ENCODE measurements around the gene MRAP2. TPM values are rescaled to one million over a fixed set of nuclear protein-coding genes. Genes with fewer than 3 reads are reported as not detected.

Gene MRAP2
- polyA plus RNA-seq, 1 donor (not counting 4 experiments of a cell fraction or from before 2014, with no cell fraction given): 3.0 TPM

GRCh38 chr6:84072442-84072997 is 38.9 kb downstream of the MRAP2 start:
- Histone ChIP-seq H3K9me3 (ENCODE audit: control insufficient read depth, low read depth, low read length) (no peaks in the 10 kb centered on the region), H3K79me2 (ENCODE audit: control insufficient read depth, insufficient read depth, low read length) (no peaks in the 10 kb centered on the region), H3K27me3 (ENCODE audit: control insufficient read depth, extremely low read depth, insufficient read depth, low read length) (no peaks in the 10 kb centered on the region), H3K9me1 (ENCODE audit: control insufficient read depth, extremely low read depth, insufficient read depth, low read length) (no peaks in the 10 kb centered on the region), H4K20me1 (ENCODE audit: control insufficient read depth, extremely low read depth, insufficient read depth, low read length) (no peaks in the 10 kb centered on the region), H2AFZ (ENCODE audit: control insufficient read depth, low read length) (peak overlapping the region; percentile 51), H3K36me3 (ENCODE audit: control insufficient read depth in 2 of 2, extremely low read depth in 1 of 2, insufficient read depth in 2 of 2, low read length in 2 of 2) (no peaks in the 10 kb centered on the region), H3K4me1 (ENCODE audit: control insufficient read depth, extremely low read depth, insufficient read depth, low read length) (no peaks in the 10 kb centered on the region), H3K4me2 (ENCODE audit: control insufficient read depth, extremely low read depth, insufficient read depth, low read depth, low read length) (no peak overlapping the region), H3K4me3 (ENCODE audit: control insufficient read depth in 2 of 3, extremely low read depth in 1 of 3, insufficient read depth in 2 of 3, low read depth in 1 of 3, low read length in 3 of 3) (no peak overlapping the region), H3K9ac (ENCODE audit: control insufficient read depth, extremely low read depth, insufficient read depth, low read length) (no peak overlapping the region), H3K27ac (ENCODE audit: control insufficient read depth, insufficient read depth, low read length) (no peak overlapping the region)
- no peak for TF ChIP-seq CTCF (optimal IDR thresholded peaks at IDR 0.05 in 1 of 3, IDR thresholded peaks at IDR 0.05 in 1 of 3, conservative IDR thresholded peaks at IDR 0.05 in 1 of 3; ENCODE audit: extremely low read depth in 1 of 3, insufficient read depth in 2 of 3, low read length in 3 of 3)
- TF ChIP-seq EZH2 (IDR thresholded peaks at IDR 0.05; ENCODE audit: low read length): no peak
- dilution Hi-C loops (cut with MboI; ENCODE audit: extremely low pct_ligation_motif_present, low sequenced_read_pairs): no loop called here
- no peak for DNase-seq (ENCODE audit: low read depth, low spot score)
- FAIRE-seq: no peak

GRCh38 chr6:84074988-84075781 is 41.6 kb downstream of the MRAP2 start:
- Histone ChIP-seq H3K9me3 (ENCODE audit: control insufficient read depth, low read depth, low read length) (no peaks in the 10 kb centered on the region), H3K9ac (ENCODE audit: control insufficient read depth, extremely low read depth, insufficient read depth, low read length) (no peak overlapping the region), H3K27me3 (ENCODE audit: control insufficient read depth, extremely low read depth, insufficient read depth, low read length) (no peaks in the 10 kb centered on the region), H3K4me1 (ENCODE audit: control insufficient read depth, extremely low read depth, insufficient read depth, low read length) (no peaks in the 10 kb centered on the region), H2AFZ (ENCODE audit: control insufficient read depth, low read length) (peak overlapping the region; percentile 42), H3K9me1 (ENCODE audit: control insufficient read depth, extremely low read depth, insufficient read depth, low read length) (no peaks in the 10 kb centered on the region), H4K20me1 (ENCODE audit: control insufficient read depth, extremely low read depth, insufficient read depth, low read length) (no peaks in the 10 kb centered on the region), H3K27ac (ENCODE audit: control insufficient read depth, insufficient read depth, low read length) (no peak overlapping the region), H3K36me3 (ENCODE audit: control insufficient read depth in 2 of 2, extremely low read depth in 1 of 2, insufficient read depth in 2 of 2, low read length in 2 of 2) (no peaks in the 10 kb centered on the region), H3K4me2 (ENCODE audit: control insufficient read depth, extremely low read depth, insufficient read depth, low read depth, low read length) (no peak overlapping the region), H3K79me2 (ENCODE audit: control insufficient read depth, insufficient read depth, low read length) (no peaks in the 10 kb centered on the region), H3K4me3 (ENCODE audit: control insufficient read depth in 2 of 3, extremely low read depth in 1 of 3, insufficient read depth in 2 of 3, low read depth in 1 of 3, low read length in 3 of 3) (no peak overlapping the region)
- FAIRE-seq (peak; percentile 68), DNase-seq (ENCODE audit: low read depth, low spot score) (no peak)
- dilution Hi-C loops (cut with MboI; ENCODE audit: extremely low pct_ligation_motif_present, low sequenced_read_pairs): no loop called here
- TF ChIP-seq CTCF (optimal IDR thresholded peaks at IDR 0.05 in 1 of 3, IDR thresholded peaks at IDR 0.05 in 1 of 3, conservative IDR thresholded peaks at IDR 0.05 in 1 of 3; ENCODE audit: extremely low read depth in 1 of 3, insufficient read depth in 2 of 3, low read length in 3 of 3) (no peak), EZH2 (IDR thresholded peaks at IDR 0.05; ENCODE audit: low read length) (no peak)
